Measurements from ENCODE around the gene RO60.

Gene RO60

DNA sequence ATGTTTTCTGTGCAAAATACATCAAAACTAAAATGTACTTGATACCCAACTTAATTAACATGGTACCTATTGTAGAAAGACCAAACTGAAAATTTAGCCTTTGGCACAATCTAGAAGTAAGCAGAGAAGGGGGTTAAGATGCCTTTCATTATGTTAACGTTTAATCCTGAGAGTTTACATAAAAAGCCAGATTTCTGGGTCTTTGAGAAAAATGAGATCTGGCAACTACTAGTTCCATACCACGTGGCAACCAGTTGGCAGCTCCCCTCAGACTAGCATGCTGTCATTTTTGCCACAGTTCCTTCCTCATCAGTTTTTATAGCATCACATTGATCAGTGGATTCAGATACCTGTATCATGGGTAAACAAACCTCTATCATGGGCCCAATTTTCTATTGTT, 1.5 kb downstream of the RO60 start:
- no peak for DNase-seq (ENCODE audit: low spot score)

- no peak for DNase-seq (ENCODE audit: low spot score)
Measured at GRCh38 chr1:193062698-193063463, 3.5 kb downstream of the RO60 start.

GRCh38 chr1:193065954-193066353, 6.5 kb downstream of the RO60 start:
- no peak for DNase-seq (ENCODE audit: low spot score)

GRCh38 chr1:193066606-193067005, 7.2 kb downstream of the RO60 start:
- no peak for DNase-seq (ENCODE audit: low spot score)

GRCh38 chr1:193068013-193068412, 8.6 kb downstream of the RO60 start:
- no peak for DNase-seq (ENCODE audit: low spot score)

DNA sequence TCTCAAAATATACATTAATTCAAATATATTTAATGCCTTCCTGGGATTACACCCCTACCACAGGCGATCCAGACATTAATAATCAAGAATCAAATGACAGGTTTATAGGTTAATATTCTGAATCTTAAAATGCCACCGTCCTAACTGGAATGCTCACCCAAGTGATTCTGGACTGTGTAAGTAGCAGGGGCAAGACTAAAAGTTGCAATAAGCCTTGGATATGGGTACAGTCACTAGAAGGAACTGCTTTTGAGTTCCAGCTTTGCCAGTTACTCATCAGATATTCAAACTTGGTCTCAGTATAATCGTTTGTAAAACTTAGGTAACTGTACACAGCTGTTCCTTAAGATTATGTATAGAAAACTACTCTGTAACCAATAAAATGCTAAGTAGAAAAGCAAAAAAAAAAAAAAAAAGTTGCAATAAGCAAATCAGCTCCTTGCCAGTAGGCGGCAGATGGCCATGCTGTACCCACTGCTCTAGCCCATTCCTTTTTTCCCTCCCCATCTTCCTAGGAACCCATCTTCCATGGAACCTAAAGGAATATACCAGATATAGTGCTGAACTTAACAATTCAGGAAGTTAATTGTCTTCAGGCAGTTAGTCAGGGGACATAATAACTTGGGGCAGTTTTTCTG, 10.5 kb downstream of the RO60 start:
- no peak for DNase-seq (ENCODE audit: low spot score)

DNA sequence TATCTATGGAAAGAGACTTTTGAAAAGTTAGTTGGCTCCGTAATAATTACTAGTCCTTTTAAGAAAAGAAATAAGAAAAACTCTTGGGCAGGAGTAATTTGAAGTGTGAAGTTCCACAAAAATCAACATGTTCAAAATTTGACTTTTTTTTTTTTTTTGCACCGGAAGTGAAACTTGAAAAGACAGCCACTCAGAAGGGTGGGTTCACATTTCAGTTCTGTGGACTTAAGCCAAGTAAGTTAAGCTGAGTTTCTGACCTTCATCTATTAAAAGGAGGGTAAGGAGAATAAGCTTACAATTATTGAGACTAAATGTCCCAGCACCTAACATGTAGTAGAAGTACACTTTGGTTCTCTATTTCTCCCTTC, 11.0 kb downstream of the RO60 start:
- no peak for DNase-seq (ENCODE audit: low spot score)

DNA sequence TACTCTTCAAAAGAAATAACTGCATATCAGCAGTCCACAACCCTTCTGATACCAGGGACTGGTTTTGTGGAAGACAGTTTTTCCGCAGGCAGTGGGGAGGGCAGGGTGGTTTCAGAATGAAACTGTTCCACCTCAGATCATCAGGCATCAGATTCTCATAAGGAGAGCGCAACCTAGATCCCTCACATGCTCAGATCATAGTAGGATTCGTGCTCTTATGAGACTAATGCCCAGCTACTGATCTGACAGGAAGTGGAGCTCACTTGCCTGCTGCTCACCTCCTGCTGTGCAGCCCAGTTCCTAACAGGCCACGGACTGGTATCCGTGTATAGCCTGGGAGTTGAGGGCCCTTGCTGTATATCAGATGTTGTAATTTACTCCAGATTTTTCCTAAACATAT, 11.5 kb downstream of the RO60 start:
- DNase-seq (ENCODE audit: low spot score), result no peak

DNA sequence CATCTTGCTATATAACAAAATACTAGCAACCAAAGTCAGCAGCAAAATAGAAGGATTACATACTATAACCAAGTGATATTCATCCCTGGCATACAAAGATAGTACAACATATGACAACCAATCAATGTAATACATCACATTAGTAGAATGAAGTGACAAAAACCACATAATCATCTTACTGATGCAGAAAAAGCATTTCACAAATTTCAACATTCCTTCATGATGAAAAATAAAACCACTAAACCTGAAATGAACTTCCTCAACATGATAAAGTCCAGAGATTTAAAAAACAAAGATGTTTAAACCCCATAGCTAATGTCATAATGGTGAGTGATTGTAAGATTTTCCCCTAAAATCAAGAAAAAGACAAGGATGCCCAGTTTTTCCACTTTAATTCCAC, 18.6 kb downstream of the RO60 start:
- DNase-seq (ENCODE audit: low spot score), result no peak

- no peak for DNase-seq (ENCODE audit: low spot score)
Measured at GRCh38 chr1:193079187-193079586, 19.8 kb downstream of the RO60 start.

- no peak for DNase-seq (ENCODE audit: low spot score)
Measured at GRCh38 chr1:193083365-193084088, 24.1 kb downstream of the RO60 start.

DNA sequence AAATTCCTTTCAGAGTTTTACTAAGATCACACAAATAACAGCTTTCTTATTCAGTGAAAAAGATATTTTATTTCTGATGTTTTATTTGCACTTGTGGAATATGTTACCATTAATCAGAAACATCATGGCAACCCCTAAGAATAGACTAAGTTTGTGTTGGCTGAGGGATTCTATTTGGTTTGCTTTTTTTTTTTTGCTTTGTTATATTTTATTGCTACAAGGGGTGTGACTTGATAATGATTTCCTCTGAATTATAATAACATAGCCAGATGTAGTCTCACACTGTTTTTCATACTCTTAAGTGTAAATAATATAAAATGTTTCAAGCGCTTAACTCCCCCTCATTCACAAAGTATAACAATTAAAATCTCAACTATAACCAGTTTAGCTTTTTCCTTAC, 25.9 kb downstream of the RO60 start:
- no peak for DNase-seq (ENCODE audit: low spot score)

- no peak for DNase-seq (ENCODE audit: low spot score)
Measured at GRCh38 chr1:193086342-193086741, 26.9 kb downstream of the RO60 start.

DNA sequence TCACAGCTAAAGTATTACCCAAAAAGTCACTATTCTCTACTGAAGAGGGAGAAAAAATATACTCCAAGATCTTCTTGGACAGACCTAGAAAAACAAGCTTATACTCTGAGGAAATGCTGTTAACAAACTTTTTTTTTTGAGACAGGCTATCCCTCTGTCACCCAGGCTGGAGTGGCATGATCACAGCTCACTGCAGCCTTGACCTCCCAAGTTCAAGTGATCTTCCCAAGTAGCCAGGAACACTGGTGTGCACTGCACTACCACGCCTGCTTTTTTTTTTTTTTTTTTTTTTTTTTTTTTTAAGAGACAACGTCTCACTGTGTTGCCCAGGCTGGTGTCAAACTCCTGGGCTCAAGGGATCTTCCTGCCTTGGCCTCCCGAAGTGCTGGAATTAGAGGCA, 28.5 kb downstream of the RO60 start:
- no peak for DNase-seq (ENCODE audit: low spot score)

GRCh38 chr1:193090865-193091264, 31.5 kb downstream of the RO60 start:
- DNase-seq (ENCODE audit: low spot score), result no peak

GRCh38 chr1:193094112-193094511, 34.7 kb downstream of the RO60 start:
- no peak for DNase-seq (ENCODE audit: low spot score)

DNA sequence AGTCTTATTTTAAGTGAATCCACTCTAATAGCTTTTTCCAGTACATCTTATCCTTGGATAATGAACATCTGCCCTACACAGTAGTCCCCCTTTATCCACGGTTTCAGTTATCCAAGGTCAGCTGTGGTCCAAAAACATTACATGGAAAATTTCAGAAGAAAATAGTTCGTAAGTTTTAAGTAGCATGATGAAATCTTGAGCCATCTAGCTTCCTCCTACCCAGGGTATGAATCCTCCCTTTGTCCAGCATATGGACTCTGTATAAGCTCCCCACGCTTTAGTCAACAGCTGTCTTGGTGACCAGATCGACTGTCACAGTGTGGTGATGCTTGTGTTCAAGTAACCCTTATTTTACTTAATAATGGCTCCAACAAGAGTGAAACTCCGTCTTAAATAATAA, 43.2 kb downstream of the RO60 start:
- no peak for DNase-seq (ENCODE audit: low spot score)

DNA sequence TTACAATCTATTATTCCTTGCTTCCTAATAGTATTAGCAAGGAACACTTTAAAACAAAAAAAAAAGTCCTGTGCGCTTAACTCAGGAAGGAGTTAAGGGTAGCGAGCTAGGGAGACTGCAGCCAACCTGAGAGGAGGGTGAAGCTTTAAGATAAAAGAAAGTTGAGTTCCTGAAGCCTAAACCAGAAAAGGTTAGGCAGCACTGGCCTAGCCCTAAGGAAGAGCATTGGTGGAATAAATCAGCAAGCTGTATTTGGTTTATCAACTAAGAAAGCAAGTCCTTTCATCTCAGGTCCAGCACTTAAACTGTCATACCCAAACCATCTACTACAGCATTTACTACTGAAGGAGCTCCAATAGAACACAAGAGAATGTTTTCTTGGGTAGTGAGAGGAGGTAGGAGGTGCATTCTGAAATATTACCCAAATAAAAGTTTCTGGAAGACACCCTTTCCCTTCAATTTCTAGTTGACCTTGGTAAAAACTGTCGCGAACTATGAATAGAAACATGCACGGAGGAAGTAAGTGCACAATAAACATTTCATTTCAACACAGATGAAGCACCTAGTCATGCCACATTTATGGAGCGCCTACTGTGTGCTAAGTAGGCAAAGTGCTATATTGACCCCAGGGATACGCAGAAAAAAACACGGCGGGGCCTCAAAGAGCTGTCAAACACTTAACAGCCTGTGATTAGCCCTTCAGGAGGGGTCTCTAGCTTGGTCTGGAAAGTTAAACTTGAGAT, 44.5 kb downstream of the RO60 start:
- DNase-seq (ENCODE audit: low spot score), result peak; percentile 3

GRCh38 chr1:193104502-193104906, 45.1 kb downstream of the RO60 start:
- DNase-seq (ENCODE audit: low spot score), result peak; percentile 49

- DNase-seq (ENCODE audit: low spot score), result peak; percentile 87
Measured at GRCh38 chr1:193104907-193105820, 45.8 kb downstream of the RO60 start, which contains the start of gene GLRX2. TSS of gene GLRX2 (minus strand) at chr1:193105414. CDS start at chr1:193105382, 32 bp downstream.

GRCh38 chr1:193105821-193106177, 46.4 kb downstream of the RO60 start:
- DNase-seq (ENCODE audit: low spot score), result peak; percentile 12
